Bronchial epithelial cell (primary cell): Measurements from ENCODE around the gene NDUFA8. TPM values are rescaled to one million over a fixed set of nuclear protein-coding genes. Genes with fewer than 3 reads are reported as not detected.
A peak's percentile ranks its signal among the peaks of the same experiment; 100 is the strongest.

Experiments used
- DNase-seq: peaks from one replicate; pipeline ENCODE4 v3.0.0-alpha.2; 2010; ENCODE audit warnings: low read depth
- FAIRE-seq: peaks from 2 replicates; lab custom pipeline; 2011; peaks lifted over from hg19 to GRCh38; lab: Jason Lieb, UNC
- H3K27me3 ChIP-seq: 2 replicates; pipeline ENCODE4 v1.5.1; 2011; ENCODE audit warnings: low read length; ENCODE audit not compliant: control insufficient read depth, insufficient read depth
- H3K36me3 ChIP-seq: 2 replicates; pipeline ENCODE4 v1.5.1; 2011; ENCODE audit warnings: low read length; ENCODE audit not compliant: control insufficient read depth, insufficient read depth
- H3K4me3 ChIP-seq: 2 replicates; pipeline ENCODE4 v1.5.1; 2011; ENCODE audit warnings: mild to moderate bottlenecking, low read depth, low read length, control low read depth
- CTCF ChIP-seq: IDR thresholded peaks from 2 replicates; pipeline ENCODE4 v1.5.1; 2011; ENCODE audit warnings: mild to moderate bottlenecking, moderate library complexity, low read length, control low read depth, inconsistent platforms; ENCODE audit not compliant: insufficient read depth, severe bottlenecking
- total RNA-seq: library from RNA; depleted of rRNA; stranded (reverse); fragments of >200 nt; gene quantifications from 2 replicates; pipeline ENCODE4 v1.2.1, GENCODE V29; 2014

The NDUFA8 gene
- total RNA-seq, 1 donor from 2014 or later: 34.2 TPM

- no peak for FAIRE-seq
- TF ChIP-seq CTCF: no peak
- no peak for DNase-seq
These were observed 3.8 kb downstream of the NDUFA8 start for GRCh38 chr9:122155796-122156195.

GRCh38 chr9:122151267-122151828, 8.2 kb downstream of the NDUFA8 start:
- no peak for FAIRE-seq
- no peak overlapping the region for H3K4me3 ChIP-seq
- H3K27me3 ChIP-seq: no peaks in the 10 kb centered on the region
- DNase-seq: no peak
- peaks cover 7% of the 10 kb centered on the region for H3K36me3 ChIP-seq
- TF ChIP-seq CTCF: no peak

More at GRCh38 chr9:122155796-122156195, 3.8 kb downstream of the NDUFA8 start:
- Histone ChIP-seq H3K27me3 (no peaks in the 10 kb centered on the region), H3K4me3 (no peak overlapping the region), H3K36me3 (peaks cover 3% of the 10 kb centered on the region)

- Histone ChIP-seq H3K36me3 (peaks cover 9% of the 10 kb centered on the region), H3K27me3 (no peaks in the 10 kb centered on the region), H3K4me3 (no peak overlapping the region)
- TF ChIP-seq CTCF: no peak
- DNase-seq (no peak), FAIRE-seq (no peak)
These were observed 14.1 kb downstream of the NDUFA8 start for GRCh38 chr9:122145592-122145863.

- Histone ChIP-seq H3K36me3 (peaks cover 9% of the 10 kb centered on the region), H3K4me3 (no peak overlapping the region), H3K27me3 (no peaks in the 10 kb centered on the region)
- FAIRE-seq (no peak), DNase-seq (no peak)
- peak; percentile 33 for TF ChIP-seq CTCF
These were observed 14.6 kb downstream of the NDUFA8 start for GRCh38 chr9:122144836-122145591.

DNA sequence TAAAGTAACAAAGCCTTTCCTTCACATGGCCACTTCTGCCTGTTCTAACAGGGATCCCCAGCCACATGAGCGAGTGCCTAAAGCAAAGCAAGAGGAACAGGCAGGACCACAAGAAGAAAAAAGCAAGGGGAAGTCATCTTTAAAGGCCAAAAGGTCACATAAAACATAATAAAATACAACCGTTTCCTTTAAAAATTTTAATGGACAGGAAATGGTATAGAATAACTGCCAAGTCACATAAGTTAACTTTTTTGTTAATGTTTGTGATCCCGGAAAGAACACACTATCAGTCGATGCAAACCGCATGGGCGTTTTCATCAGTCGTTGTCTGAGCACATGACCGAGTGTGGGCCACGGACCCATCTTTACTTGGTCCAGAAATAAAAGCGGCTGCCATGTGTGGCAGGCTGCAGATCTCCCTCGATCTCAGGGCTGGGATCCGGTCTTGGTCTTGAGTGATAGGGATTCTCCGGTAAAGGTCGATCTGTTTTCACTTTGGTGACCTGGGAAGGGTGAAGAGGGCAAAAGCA, 15.6 kb downstream of the NDUFA8 start:
- no peak for FAIRE-seq
- Histone ChIP-seq H3K4me3 (no peak overlapping the region), H3K27me3 (no peaks in the 10 kb centered on the region), H3K36me3 (peaks cover 7% of the 10 kb centered on the region)
- no peak for DNase-seq
- TF ChIP-seq CTCF: no peak

- peaks cover 7% of the 10 kb centered on the region for H3K36me3 ChIP-seq
These were observed 16.3 kb downstream of the NDUFA8 start for GRCh38 chr9:122143296-122143695.

More at GRCh38 chr9:122143296-122143695, 16.3 kb downstream of the NDUFA8 start:
- Histone ChIP-seq H3K4me3 (no peak overlapping the region), H3K27me3 (no peaks in the 10 kb centered on the region)
- no peak for TF ChIP-seq CTCF
- FAIRE-seq: no peak
- DNase-seq: no peak
